Lower lobe of right lung (tissue), 2 donors: ENCODE data around the gene AFAP1. TPM values are rescaled to one million over a fixed set of nuclear protein-coding genes. Genes with fewer than 3 reads are reported as not detected.

ENCODE experiments used
- ATAC-seq, 2 donors: fragments of 200-7000 bp; cut with Tn5 transposase; one replicate each; pipeline ENCODE4 v1.9.1; 2020 to 2022; ENCODE audit warnings: mild to moderate bottlenecking in 2 of 2, moderate library complexity in 2 of 2
- DNase-seq: peaks from one replicate; pipeline ENCODE4 v3.0.0-alpha.2; 2020
- H3K27ac ChIP-seq: fragments of 200-600 bp; one replicate; pipeline ENCODE4 v1.8.0; 2022
- H3K27me3 ChIP-seq: fragments of 200-600 bp; one replicate; pipeline ENCODE4 v1.8.0; 2022; ENCODE audit warnings: low read depth
- H3K36me3 ChIP-seq: fragments of 200-600 bp; one replicate; pipeline ENCODE4 v1.8.0; 2022; ENCODE audit warnings: mild to moderate bottlenecking
- H3K4me1 ChIP-seq: fragments of 200-600 bp; one replicate; pipeline ENCODE4 v1.8.0; 2022
- H3K4me3 ChIP-seq: fragments of 200-600 bp; one replicate; pipeline ENCODE4 v1.8.0; 2022; ENCODE audit warnings: mild to moderate bottlenecking
- H3K9me3 ChIP-seq: fragments of 200-600 bp; one replicate; pipeline ENCODE4 v1.8.0; 2022
- CTCF ChIP-seq: fragments of 200-600 bp; IDR thresholded peaks from one replicate; pipeline ENCODE4 v1.8.0; 2022; ENCODE audit warnings: antibody characterized with exemption, mild to moderate bottlenecking
- intact Hi-C: fragments of 100-400 bp; cut with DNase I; formaldehyde crosslinking; loops from one replicate; pipeline ENCODE4 v1.11.0; 2022
- total RNA-seq: library from RNA; stranded (reverse); fragmentation: NEBNext Ultra II Directional; extraction: Animal tissue kit (Norgen Biotek cat#: 25700); gene quantifications from one replicate; pipeline ENCODE4 v1.2.1, GENCODE V29; 2021
- donor health status: DM: no; HTN: yes; CAD: no; lungs with severe emphysema.

Gene AFAP1
- total RNA-seq, 1 donor from 2014 or later, result 21.0 TPM

DNA sequence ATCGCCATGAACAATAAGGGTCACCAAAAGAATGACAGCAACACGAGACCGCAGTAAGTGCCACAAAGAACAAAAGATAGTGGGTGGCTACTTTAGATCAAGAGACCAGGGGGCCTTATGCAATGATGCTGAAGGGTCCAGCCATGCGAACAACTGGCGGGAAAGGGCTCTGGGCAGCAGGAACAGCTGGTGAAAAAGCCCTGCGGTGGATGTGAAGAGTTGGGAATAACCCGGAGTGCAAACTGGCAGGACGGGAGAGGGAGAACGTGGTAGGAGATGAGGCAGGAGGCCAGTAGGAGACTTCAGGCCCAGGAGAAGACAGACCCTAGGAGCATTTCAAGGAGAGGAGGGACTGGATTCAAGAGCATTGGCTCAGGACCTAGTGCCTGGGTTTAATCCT lies 120.2 kb downstream of the AFAP1 start:
- Histone ChIP-seq H3K4me3 (no peak overlapping the region), H3K4me1 (peaks cover 6% of the 10 kb centered on the region), H3K36me3 (peaks cover 38% of the 10 kb centered on the region), H3K27ac (no peak overlapping the region), H3K9me3 (no peaks in the 10 kb centered on the region), H3K27me3 (no peaks in the 10 kb centered on the region)
- DNase-seq (no peak), ATAC-seq (no peak)
- intact Hi-C loops, result no loop called here
- TF ChIP-seq CTCF, result no peak

DNA sequence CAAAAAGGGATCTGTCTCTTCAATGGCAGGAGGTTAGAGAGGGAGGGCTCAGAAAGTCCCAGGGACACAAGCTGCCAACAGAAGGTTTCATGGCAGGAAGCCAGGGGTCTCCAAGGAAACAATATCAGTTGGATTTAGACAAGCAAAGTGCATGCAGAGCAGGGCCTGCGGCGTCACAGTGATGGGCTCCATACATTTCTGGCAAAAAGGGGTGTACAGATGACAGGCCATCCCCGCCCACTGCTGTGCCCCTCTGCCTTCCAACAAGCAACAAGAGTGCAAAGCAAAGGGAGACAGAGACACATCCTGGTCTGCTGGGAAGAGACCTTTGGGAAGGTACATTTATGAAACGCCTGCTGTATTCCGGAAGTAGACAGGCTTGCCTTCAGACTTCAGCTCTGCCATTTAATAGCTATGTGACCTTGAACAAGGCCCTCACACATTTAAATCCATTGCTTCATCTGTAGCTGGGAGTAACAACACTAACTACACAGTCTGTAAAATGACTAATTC lies 121.2 kb downstream of the AFAP1 start:
- Histone ChIP-seq H3K9me3 (no peaks in the 10 kb centered on the region), H3K36me3 (peaks cover 42% of the 10 kb centered on the region), H3K4me1 (peaks cover 6% of the 10 kb centered on the region), H3K27me3 (no peaks in the 10 kb centered on the region), H3K27ac (no peak overlapping the region), H3K4me3 (no peak overlapping the region)
- no peak for TF ChIP-seq CTCF
- intact Hi-C loops, result no loop called here
- DNase-seq (no peak), ATAC-seq (no peak)

DNA sequence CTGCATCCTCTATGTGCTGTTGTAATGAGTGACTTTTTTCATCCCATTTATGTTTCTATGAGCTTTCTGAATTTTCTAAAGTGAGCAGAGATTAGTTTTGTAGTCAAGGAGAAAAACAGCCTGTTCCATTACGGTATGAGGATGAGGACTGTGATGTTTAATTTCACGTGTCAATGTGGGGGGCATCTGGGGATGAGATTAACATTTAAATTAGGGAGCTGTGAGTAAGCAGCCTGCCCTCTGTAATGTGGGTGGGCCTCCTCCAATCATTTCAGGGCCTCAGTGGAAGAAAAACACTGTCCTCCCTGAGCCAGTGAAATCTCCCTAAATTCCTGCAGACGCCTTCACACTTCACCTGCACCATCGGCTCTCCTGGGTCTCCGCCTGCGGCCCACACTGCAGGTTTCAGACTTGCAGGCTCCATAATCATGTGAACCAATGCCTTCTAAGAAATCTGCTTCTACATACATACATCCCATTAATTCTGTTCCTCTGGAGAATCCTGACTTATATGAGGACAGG lies 121.7 kb downstream of the AFAP1 start:
- ATAC-seq, result no peak
- peaks cover 9% of the 10 kb centered on the region for H3K4me1 ChIP-seq

DNA sequence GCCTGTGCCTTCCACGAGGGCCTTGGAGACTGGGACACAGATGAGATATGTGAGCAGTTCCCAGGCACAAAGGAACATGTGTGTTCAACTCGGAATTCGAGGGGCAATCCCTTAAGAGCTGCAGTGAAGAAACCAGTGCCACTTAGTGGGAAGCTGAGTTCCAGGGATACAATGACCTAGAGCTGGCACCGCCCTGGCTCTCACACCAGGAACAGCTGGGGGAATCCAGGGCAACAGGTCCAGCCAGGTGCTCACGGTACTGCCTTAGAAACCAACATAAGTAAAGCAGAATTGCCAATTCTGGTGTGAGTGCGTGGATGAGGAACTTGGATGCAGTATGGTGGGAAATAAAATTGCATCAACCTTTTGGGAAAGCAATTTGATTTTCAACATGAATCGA lies 122.9 kb downstream of the AFAP1 start:
- Histone ChIP-seq H3K27ac (no peak overlapping the region), H3K36me3 (peaks cover 42% of the 10 kb centered on the region), H3K4me3 (no peak overlapping the region), H3K27me3 (no peaks in the 10 kb centered on the region), H3K9me3 (no peaks in the 10 kb centered on the region), H3K4me1 (peaks cover 9% of the 10 kb centered on the region)
- no peak for TF ChIP-seq CTCF
- intact Hi-C loops, result no loop called here
- DNase-seq (no peak), ATAC-seq (peak; percentile 41 to 55)

More for the DNA sequence above, 121.7 kb downstream of the AFAP1 start:
- Histone ChIP-seq H3K9me3 (no peaks in the 10 kb centered on the region), H3K36me3 (peaks cover 42% of the 10 kb centered on the region), H3K4me3 (no peak overlapping the region), H3K27me3 (no peaks in the 10 kb centered on the region), H3K27ac (no peak overlapping the region)
- no peak for TF ChIP-seq CTCF
- no peak for DNase-seq
- intact Hi-C loops, result no loop called here

DNA sequence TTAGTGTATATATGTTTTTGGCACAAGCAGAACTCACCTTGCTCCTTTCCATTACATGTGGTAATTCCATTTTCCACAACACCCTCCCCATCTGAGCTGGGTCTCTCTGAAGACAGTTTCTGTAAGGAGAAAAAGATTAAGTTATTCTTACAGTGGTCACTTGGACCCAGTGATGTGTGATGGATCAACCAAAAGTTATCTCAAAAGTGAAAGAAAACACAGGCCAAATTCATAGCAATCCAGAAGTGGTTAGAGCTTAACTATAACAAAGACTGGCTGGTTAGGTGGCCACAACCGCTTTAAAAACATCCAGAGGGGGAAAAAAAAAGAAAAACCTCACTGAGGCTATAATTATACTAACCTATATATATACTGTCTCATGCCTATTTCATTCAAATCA lies 123.7 kb downstream of the AFAP1 start:
- H3K36me3 ChIP-seq, result peaks cover 42% of the 10 kb centered on the region
- ATAC-seq (no peak), DNase-seq (no peak)
- H3K4me3 ChIP-seq, result no peak overlapping the region
- intact Hi-C loops, result no loop called here
- no peak for TF ChIP-seq CTCF
- no peaks in the 10 kb centered on the region for H3K27me3 ChIP-seq
- peaks cover 17% of the 10 kb centered on the region for H3K4me1 ChIP-seq
- no peak overlapping the region for H3K27ac ChIP-seq
- no peaks in the 10 kb centered on the region for H3K9me3 ChIP-seq

- Histone ChIP-seq H3K4me3 (no peak overlapping the region), H3K9me3 (no peaks in the 10 kb centered on the region), H3K27me3 (no peaks in the 10 kb centered on the region), H3K36me3 (peaks cover 42% of the 10 kb centered on the region), H3K27ac (no peak overlapping the region), H3K4me1 (peaks cover 21% of the 10 kb centered on the region)
- DNase-seq, result no peak
- intact Hi-C loops, result no loop called here
- TF ChIP-seq CTCF, result no peak
- ATAC-seq, result no peak
Observed at GRCh38 chr4:7815562-7815961, 124.1 kb downstream of the AFAP1 start.
